HUES64 (cell line): ENCODE results near the gene IGSF8.
"Not testable (repeated sequence)": the region's sequence is repeated elsewhere in the genome, so short reads cannot be mapped to it uniquely, and the experiment has no call there.

Experiments
- H3K27ac ChIP-seq: 2 replicates; pipeline ENCODE4 v1.7.0; 2013; ENCODE audit warnings: low read depth, low read length, inconsistent platforms
- H3K27me3 ChIP-seq: 2 replicates; pipeline ENCODE4 v1.6.1; 2013; ENCODE audit warnings: mild to moderate bottlenecking, low read length; ENCODE audit not compliant: insufficient read depth
- H3K36me3 ChIP-seq: 2 replicates; pipeline ENCODE4 v1.6.1; 2013; ENCODE audit warnings: mild to moderate bottlenecking, low read length; ENCODE audit not compliant: insufficient read depth
- H3K4me1 ChIP-seq: 2 replicates; pipeline ENCODE4 v1.6.1; 2013; ENCODE audit warnings: mild to moderate bottlenecking, low read length, moderate library complexity; ENCODE audit not compliant: insufficient read depth
- H3K4me3 ChIP-seq: 2 replicates; pipeline ENCODE4 v1.5.1; 2013; ENCODE audit warnings: mild to moderate bottlenecking, low read length, moderate library complexity
- H3K9ac ChIP-seq: 2 replicates; pipeline ENCODE4 v1.6.1; 2013; ENCODE audit warnings: mild to moderate bottlenecking, low read depth, low read length
- H3K9me3 ChIP-seq: 2 replicates; pipeline ENCODE4 v1.6.1; 2013; ENCODE audit warnings: low read depth, low read length; ENCODE audit not compliant: insufficient read depth
- whole genome bisulfite sequencing: fragments of 150-250, 120-280 bp; methylation state at CpG from one replicate; pipeline ENCODE4 v1.1.7; 2013; ENCODE audit warnings: missing lambda C conversion rate; 5-methylcytosine and 5-hydroxymethylcytosine counted together

The IGSF8 gene

DNA sequence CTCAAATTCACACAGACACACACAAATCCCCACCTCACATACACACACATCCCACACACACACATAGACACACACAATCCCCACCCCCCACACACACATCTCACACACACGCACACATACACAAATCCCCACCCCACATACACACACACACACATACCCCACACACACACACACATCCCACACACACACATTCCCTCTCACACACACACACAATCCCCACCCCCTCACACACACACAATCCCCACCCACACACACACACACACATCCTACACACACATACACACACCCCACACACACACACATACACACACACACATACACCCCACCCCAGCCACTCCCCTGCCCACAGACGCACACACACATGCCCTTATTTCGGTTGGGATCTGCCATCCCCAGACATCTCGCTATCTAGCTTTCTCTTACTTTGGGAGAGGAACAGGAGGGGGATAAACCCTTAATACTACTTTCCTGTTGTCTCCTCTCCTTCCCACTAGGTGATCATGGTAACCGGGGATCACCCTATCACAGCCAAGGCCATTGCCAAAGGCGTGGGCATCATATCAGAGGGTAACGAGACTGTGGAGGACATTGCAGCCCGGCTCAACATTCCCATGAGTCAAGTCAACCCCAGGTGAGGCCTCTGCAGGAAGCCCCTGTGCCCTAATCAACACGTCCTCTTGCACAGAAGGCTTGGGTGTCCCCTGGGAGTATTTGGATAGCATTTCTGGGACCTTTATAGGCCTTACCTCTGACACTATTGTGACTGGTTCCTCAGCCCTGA, 35.8 kb upstream of the IGSF8 start:
- H3K27me3 ChIP-seq: no peaks in the 10 kb centered on the region
- H3K27ac ChIP-seq: no peak overlapping the region
- H3K9ac ChIP-seq: no peak overlapping the region
- no peaks in the 10 kb centered on the region for H3K4me1 ChIP-seq
- H3K4me3 ChIP-seq: no peak overlapping the region
- 94% methylated on average over 9 of the region's 9 CpGs for WGBS
- H3K36me3 ChIP-seq: peaks cover 73% of the 10 kb centered on the region
- no peaks in the 10 kb centered on the region for H3K9me3 ChIP-seq

DNA sequence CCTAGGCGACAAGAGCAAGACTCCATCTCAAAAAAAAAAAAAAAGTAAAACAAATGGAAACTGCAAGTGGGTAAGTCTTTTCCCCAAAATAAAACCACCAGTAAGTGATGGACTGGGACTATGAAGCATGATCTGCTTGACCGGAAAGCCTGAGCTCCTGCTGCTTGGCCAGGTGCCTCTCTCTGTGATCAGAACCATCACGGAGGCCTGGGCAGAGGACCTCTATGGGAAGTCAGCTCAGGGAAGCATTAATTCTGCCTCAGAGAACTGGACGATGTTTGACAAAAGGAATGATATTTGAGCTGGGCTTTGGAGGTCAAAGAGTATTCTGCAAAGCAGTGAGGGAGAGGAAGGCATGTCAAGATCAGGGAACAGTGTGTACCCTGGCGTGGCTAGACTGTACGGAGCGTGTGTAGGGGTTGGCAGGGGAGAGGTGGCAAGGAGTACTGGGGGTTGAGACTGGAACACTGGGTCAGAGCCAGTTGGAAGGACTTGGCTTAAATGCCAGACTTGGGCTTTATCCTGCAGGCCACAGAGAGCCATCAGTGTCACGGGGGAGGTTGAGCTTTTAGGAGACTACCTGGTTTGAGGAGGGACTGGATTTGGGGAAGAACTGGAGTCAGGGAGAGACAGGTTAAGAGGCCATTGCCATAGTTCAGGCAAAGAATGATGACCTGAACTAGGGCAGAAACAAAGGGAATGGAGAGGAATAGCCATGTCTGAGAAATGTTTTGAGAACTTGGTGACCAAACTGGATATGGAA, 33.6 kb upstream of the IGSF8 start:
- no peak overlapping the region for H3K4me3 ChIP-seq
- no peak overlapping the region for H3K27ac ChIP-seq
- no peaks in the 10 kb centered on the region for H3K27me3 ChIP-seq
- no peaks in the 10 kb centered on the region for H3K4me1 ChIP-seq
- H3K9me3 ChIP-seq: no peaks in the 10 kb centered on the region
- H3K9ac ChIP-seq: no peak overlapping the region
- H3K36me3 ChIP-seq: peaks cover 81% of the 10 kb centered on the region
- WGBS: 93% methylated on average over 7 of the region's 8 CpGs

DNA sequence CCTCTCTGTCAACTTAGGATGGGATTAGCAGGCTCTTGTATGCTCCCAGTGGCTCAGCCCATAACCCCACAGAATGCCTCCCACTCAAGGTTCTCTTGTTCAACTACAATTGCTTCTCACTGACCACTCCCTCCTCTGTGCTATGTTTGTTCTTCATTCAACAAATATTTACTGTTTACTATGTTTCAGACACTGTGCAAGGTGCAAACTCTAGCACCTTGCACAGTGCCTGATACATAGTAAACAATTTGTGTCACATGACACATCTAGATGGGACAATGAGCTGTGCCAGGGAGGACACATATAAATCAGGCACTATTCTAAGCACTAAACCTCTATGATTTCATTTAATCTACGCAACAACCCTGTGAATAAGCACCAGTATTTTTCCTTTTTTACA, 32.5 kb upstream of the IGSF8 start:
- Histone ChIP-seq H3K4me1 (no peaks in the 10 kb centered on the region), H3K9me3 (no peaks in the 10 kb centered on the region), H3K27me3 (no peaks in the 10 kb centered on the region), H3K36me3 (peaks cover 79% of the 10 kb centered on the region), H3K4me3 (no peak overlapping the region), H3K27ac (no peak overlapping the region), H3K9ac (no peak overlapping the region)
- WGBS: 98% methylated on average over 1 of the region's 1 CpG

DNA sequence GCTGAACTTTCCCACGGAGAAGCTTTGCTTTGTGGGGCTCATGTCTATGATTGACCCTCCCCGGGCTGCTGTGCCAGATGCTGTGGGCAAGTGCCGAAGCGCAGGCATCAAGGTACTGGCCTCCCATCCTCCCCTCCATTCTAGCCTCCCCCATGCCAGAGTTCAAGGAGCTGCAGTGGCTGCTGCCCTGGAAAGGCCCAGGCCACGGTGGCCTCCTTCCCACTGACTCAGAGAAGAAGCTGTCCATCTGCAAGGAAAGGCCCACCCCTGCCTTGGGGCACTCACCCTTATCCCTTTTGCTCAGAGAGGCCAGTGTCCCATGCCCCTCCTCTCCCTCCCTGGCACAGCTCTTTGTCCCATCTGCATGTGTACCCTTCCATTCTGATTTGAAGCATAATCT, 32.1 kb upstream of the IGSF8 start:
- Histone ChIP-seq H3K4me3 (no peak overlapping the region), H3K27me3 (no peaks in the 10 kb centered on the region), H3K9ac (no peak overlapping the region), H3K27ac (no peak overlapping the region), H3K36me3 (peaks cover 79% of the 10 kb centered on the region), H3K9me3 (no peaks in the 10 kb centered on the region), H3K4me1 (no peaks in the 10 kb centered on the region)
- 89% methylated on average over 5 of the region's 5 CpGs for WGBS

DNA sequence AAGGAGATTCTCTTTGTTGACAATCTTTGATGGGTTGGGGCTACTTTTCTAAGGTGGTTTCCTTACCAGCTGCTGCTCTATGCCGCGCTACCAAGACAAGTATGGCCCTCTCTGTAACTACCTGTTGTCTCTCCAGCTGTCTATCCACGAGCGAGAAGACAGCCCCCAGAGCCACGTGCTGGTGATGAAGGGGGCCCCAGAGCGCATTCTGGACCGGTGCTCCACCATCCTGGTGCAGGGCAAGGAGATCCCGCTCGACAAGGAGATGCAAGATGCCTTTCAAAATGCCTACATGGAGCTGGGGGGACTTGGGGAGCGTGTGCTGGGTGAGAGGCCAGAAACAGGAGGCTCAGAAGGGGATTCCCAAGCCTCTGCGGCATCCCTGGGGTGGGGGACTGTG, 31.5 kb upstream of the IGSF8 start:
- WGBS: 96% methylated on average over 11 of the region's 11 CpGs
- Histone ChIP-seq H3K9ac (no peak overlapping the region), H3K27ac (no peak overlapping the region), H3K9me3 (no peaks in the 10 kb centered on the region), H3K36me3 (peaks cover 81% of the 10 kb centered on the region), H3K4me1 (no peaks in the 10 kb centered on the region), H3K4me3 (no peak overlapping the region), H3K27me3 (no peaks in the 10 kb centered on the region)

DNA sequence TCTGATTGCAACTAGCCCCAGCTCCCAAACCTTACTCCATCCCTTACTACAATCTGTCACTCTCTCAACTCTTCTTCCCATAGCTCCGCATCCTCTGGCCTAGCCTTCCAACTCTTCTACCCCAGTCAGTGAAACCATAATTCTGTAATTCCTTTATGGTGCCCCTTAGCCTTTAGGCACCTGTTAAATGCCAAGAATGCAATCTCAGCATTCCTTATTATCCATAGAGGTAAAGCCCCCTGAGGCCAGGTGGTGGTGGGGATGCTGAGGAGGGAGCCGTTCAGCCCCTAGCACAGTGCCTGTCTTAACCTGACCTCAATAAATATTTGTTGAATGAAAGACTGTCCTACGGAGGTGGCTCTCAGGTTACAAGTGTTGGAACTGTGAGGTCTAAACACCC, 31.1 kb upstream of the IGSF8 start:
- Histone ChIP-seq H3K27me3 (no peaks in the 10 kb centered on the region), H3K4me1 (peaks cover 4% of the 10 kb centered on the region; the same call in 1 of the 2 replicates), H3K9me3 (no peaks in the 10 kb centered on the region), H3K4me3 (no peak overlapping the region), H3K27ac (no peak overlapping the region), H3K9ac (no peak overlapping the region), H3K36me3 (peaks cover 81% of the 10 kb centered on the region)
- 92% methylated on average over 2 of the region's 3 CpGs for WGBS

DNA sequence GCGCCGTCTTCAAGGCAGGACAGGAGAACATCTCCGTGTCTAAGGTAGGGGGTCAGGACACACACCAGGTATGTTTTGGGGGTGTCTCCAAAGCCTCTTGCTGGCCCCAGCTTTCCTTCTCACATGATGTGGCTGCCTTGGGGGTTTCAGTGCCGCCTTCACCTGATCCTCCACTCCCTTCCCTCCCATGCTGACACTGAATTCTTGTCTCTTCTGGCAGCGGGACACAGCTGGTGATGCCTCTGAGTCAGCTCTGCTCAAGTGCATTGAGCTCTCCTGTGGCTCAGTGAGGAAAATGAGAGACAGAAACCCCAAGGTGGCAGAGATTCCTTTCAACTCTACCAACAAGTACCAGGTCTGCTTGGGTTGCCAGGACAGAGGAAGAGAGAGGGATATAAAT, 30.6 kb upstream of the IGSF8 start:
- H3K9me3 ChIP-seq: no peaks in the 10 kb centered on the region
- H3K9ac ChIP-seq: no peak overlapping the region
- 94% methylated on average over 5 of the region's 5 CpGs for WGBS
- peaks cover 84% of the 10 kb centered on the region for H3K36me3 ChIP-seq
- H3K4me1 ChIP-seq: peaks cover 6% of the 10 kb centered on the region; the same call in 1 of the 2 replicates
- no peak overlapping the region for H3K27ac ChIP-seq
- no peaks in the 10 kb centered on the region for H3K27me3 ChIP-seq
- no peak overlapping the region for H3K4me3 ChIP-seq

DNA sequence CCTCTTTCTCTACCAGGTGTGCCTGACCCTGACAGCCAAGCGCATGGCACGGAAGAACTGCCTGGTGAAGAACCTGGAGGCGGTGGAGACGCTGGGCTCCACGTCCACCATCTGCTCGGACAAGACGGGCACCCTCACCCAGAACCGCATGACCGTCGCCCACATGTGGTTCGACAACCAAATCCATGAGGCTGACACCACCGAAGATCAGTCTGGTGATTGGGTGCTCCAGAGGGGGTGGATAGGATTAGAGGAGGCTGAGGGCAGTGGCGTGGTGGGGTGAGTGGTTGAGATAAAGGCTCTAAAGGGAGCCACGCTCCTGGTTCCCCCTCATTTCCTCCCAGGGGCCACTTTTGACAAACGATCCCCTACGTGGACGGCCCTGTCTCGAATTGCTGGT, 30.2 kb upstream of the IGSF8 start:
- H3K27me3 ChIP-seq: no peaks in the 10 kb centered on the region
- no peaks in the 10 kb centered on the region for H3K9me3 ChIP-seq
- H3K36me3 ChIP-seq: peaks cover 83% of the 10 kb centered on the region
- H3K4me1 ChIP-seq: peaks cover 6% of the 10 kb centered on the region; the same call in 1 of the 2 replicates
- no peak overlapping the region for H3K4me3 ChIP-seq
- H3K27ac ChIP-seq: no peak overlapping the region
- H3K9ac ChIP-seq: no peak overlapping the region
- 92% methylated on average over 18 of the region's 18 CpGs for WGBS

DNA sequence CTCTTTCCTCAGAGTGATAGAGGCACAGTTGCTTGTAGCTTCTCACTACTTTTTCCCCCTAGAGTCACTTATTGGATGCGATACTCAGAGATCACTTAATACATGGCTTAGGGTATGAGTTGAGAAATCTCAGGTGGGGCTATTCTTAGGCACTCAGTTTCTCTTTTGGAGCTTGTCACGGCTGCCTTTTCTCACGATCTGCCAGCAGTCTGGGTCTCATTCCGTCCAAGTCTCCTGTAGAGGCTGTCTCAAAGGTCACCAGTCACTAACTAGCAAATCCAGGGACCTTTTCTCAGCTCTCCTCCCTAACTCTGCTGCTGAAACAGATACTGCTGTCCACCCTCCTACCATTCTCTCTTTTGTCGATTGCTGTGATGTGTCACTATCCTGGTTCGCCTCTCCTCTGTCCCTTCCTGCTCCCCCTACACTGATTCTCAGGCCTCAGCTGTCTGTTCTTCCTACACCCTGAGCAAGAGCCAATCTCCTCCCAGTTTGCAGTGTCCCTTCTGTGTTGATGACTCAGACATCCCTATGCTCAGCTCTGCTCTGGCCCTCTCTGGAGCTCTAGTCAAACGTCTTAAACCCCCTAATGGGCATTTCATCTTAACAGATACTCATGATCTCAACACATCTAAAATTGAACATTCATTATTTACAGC, 29.6 kb upstream of the IGSF8 start:
- H3K27me3 ChIP-seq: no peaks in the 10 kb centered on the region
- H3K9ac ChIP-seq: no peak overlapping the region
- WGBS: 84% methylated on average over 7 of the region's 7 CpGs
- no peaks in the 10 kb centered on the region for H3K9me3 ChIP-seq
- peaks cover 6% of the 10 kb centered on the region; the same call in 1 of the 2 replicates for H3K4me1 ChIP-seq
- no peak overlapping the region for H3K27ac ChIP-seq
- H3K36me3 ChIP-seq: peaks cover 79% of the 10 kb centered on the region
- no peak overlapping the region for H3K4me3 ChIP-seq

DNA sequence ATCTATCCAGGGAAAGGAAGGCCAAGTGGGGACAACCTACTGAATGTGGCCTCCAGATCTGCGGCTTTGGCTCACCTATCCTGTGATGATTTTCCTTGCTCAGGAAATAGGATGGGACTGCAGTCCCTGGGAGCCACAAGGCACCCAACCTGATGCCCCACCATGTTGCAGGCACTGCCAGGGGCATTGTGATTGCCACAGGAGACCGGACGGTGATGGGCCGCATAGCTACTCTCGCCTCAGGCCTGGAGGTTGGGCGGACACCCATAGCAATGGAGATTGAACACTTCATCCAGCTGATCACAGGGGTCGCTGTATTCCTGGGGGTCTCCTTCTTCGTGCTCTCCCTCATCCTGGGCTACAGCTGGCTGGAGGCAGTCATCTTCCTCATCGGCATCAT, 29.0 kb upstream of the IGSF8 start:
- WGBS: 96% methylated on average over 9 of the region's 9 CpGs
- Histone ChIP-seq H3K36me3 (peaks cover 81% of the 10 kb centered on the region), H3K27me3 (no peaks in the 10 kb centered on the region), H3K27ac (no peak overlapping the region), H3K4me1 (peaks cover 6% of the 10 kb centered on the region; the same call in 1 of the 2 replicates), H3K9ac (no peak overlapping the region), H3K9me3 (no peaks in the 10 kb centered on the region), H3K4me3 (no peak overlapping the region)

DNA sequence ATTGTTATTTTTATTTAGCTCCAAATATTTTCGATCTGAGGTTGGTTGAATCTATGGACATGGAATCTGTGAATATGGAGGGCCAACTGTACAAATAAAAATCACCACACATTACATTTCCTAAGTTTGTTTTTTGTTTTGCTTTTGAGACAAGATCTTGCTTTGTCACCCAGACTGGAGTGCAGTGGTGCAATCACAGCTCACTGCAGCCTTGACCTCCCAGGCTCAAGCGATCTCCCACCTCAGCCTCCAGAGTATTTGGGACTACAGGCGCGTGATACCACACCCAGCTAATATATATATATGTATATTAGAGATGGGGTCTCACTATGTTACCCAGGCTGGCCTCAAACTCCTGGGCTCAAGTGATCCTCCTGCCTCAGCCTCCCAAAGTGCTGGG, 27.9 kb upstream of the IGSF8 start:
- H3K36me3 ChIP-seq: peaks cover 83% of the 10 kb centered on the region
- H3K9ac ChIP-seq, H3K27ac ChIP-seq, H3K4me3 ChIP-seq, H3K4me1 ChIP-seq, H3K9me3 ChIP-seq, H3K27me3 ChIP-seq: not testable (repeated sequence)
- 81% methylated on average over 1 of the region's 4 CpGs for WGBS
